AG04450 (cell line): ENCODE measurements around the gene ANXA6. TPM values are rescaled to one million over a fixed set of nuclear protein-coding genes. Genes with fewer than 3 reads are reported as not detected.

Source experiments
- CTCF ChIA-PET: fragments of 300-600, 350-600 bp; formaldehyde crosslinking; extraction: SDS; loops from one replicate; lab custom pipeline; 2022; ENCODE audit warnings: antibody characterized with exemption, inconsistent platforms; lab: Charles Lee
- POLR2A ChIA-PET: fragments of 350-600 bp; formaldehyde crosslinking; extraction: SDS; loops from one replicate; lab custom pipeline; 2021; ENCODE audit warnings: antibody characterized with exemption, inconsistent platforms; lab: Yijun Ruan, JAX
- DNase-seq: peaks from one replicate; pipeline ENCODE4 v3.0.0-alpha.2; 2011; ENCODE audit warnings: low read depth, low spot score
- H3K27ac ChIP-seq: one replicate; pipeline ENCODE4 v1.5.1; 2012; ENCODE audit warnings: low read depth, low read length, control low read depth
- H3K27me3 ChIP-seq: one replicate; pipeline ENCODE4 v1.6.0; 2012; ENCODE audit warnings: low read length; ENCODE audit not compliant: control insufficient read depth, insufficient read depth
- H3K4me3 ChIP-seq: 2 replicates; pipeline ENCODE4 v1.5.1; 2011; ENCODE audit warnings: mild to moderate bottlenecking, low read depth, low read length, control low read depth
- H3K9me3 ChIP-seq: 2 replicates; pipeline ENCODE4 v1.5.1; 2012; ENCODE audit warnings: low read length; ENCODE audit not compliant: control insufficient read depth, insufficient read depth
- CTCF ChIP-seq: IDR thresholded peaks from 2 replicates; pipeline ENCODE4 v1.5.1; 2011; ENCODE audit warnings: low read depth, low read length, control low read depth, inconsistent platforms
- polyA plus RNA-seq: library from polyadenylated mRNA; depleted of rRNA; stranded (reverse); fragments of >200 nt; gene quantifications from 2 replicates; pipeline ENCODE4 v1.2.3, GENCODE V29; 2011

Gene ANXA6
- polyA plus RNA-seq, 1 experiment, result 502 TPM

- ChIA-PET POLR2A (no interaction called here), CTCF (interaction anchor here (0.7 to 4.4 kb wide), 4 partner anchors 17 to 28 kb away, joined by 3 to 30 read pairs (median 12); no protein-coding TSS in a partner anchor)
- H3K4me3 ChIP-seq, result no peak overlapping the region
- H3K9me3 ChIP-seq, result no peaks in the 10 kb centered on the region
- no peaks in the 10 kb centered on the region for H3K27me3 ChIP-seq
- no peak overlapping the region for H3K27ac ChIP-seq
- no peak for DNase-seq
- TF ChIP-seq CTCF, result no peak
These were observed 13.9 kb downstream of the ANXA6 start for GRCh38 chr5:151143645-151144044.

GRCh38 chr5:151142933-151143332, 14.6 kb downstream of the ANXA6 start:
- ChIA-PET POLR2A (no interaction called here), CTCF (interaction anchor here (1.7 to 4.4 kb wide), 4 partner anchors 17 to 91 kb away, joined by 6 to 30 read pairs (median 15); no protein-coding TSS in a partner anchor)
- H3K9me3 ChIP-seq, result no peaks in the 10 kb centered on the region
- peak overlapping the region; percentile 11 for H3K27ac ChIP-seq
- TF ChIP-seq CTCF, result no peak
- H3K4me3 ChIP-seq, result no peak overlapping the region
- H3K27me3 ChIP-seq, result no peaks in the 10 kb centered on the region
- DNase-seq, result no peak

- Histone ChIP-seq H3K9me3 (no peaks in the 10 kb centered on the region), H3K27me3 (no peaks in the 10 kb centered on the region), H3K4me3 (no peak overlapping the region), H3K27ac (peak overlapping the region; percentile 39)
- CTCF ChIA-PET, result interaction anchor here (1.6 to 4.4 kb wide), 5 partner anchors 15 to 93 kb away, joined by 5 to 30 read pairs (median 9); no protein-coding TSS in a partner anchor
- TF ChIP-seq CTCF, result no peak
- DNase-seq, result no peak
- POLR2A ChIA-PET, result interaction anchor here (0.6 to 1.4 kb wide), 2 partner anchors 16 to 144 kb away, joined by 3 read pairs; partner anchors contain the start of gene ANXA6
These were observed 16.0 kb downstream of the ANXA6 start for GRCh38 chr5:151141535-151141934.

GRCh38 chr5:151140686-151141459, 16.7 kb downstream of the ANXA6 start:
- H3K9me3 ChIP-seq, result no peaks in the 10 kb centered on the region
- ChIA-PET POLR2A (interaction anchor here (0.6 to 1.4 kb wide), 2 partner anchors 17 to 144 kb away, joined by 3 read pairs; partner anchors contain the start of gene ANXA6), CTCF (interaction anchor here (1.6 to 9.3 kb wide), 6 partner anchors 15 to 92 kb away, joined by 5 to 53 read pairs (median 15); no protein-coding TSS in a partner anchor)

More at GRCh38 chr5:151140686-151141459, 16.7 kb downstream of the ANXA6 start:
- DNase-seq, result no peak
- Histone ChIP-seq H3K27me3 (no peaks in the 10 kb centered on the region), H3K4me3 (no peak overlapping the region), H3K27ac (no peak overlapping the region)
- TF ChIP-seq CTCF, result no peak
